HEK293T (cell line): ENCODE measurements around the gene RGP1.

Experiments used
- L3MBTL2 ChIP-seq: fragments of 450-650 bp; conservative IDR thresholded peaks from 2 replicates; pipeline ENCODE4 v1.6.1; 2016; ENCODE audit warnings: mild to moderate bottlenecking
- PKNOX1 ChIP-seq: fragments of 450-650 bp; IDR thresholded peaks from 2 replicates; pipeline ENCODE4 v1.6.1; 2016
- SUZ12 ChIP-seq: fragments of 450-650 bp; IDR thresholded peaks from 2 replicates; pipeline ENCODE4 v1.6.1; 2016; ENCODE audit warnings: mild to moderate bottlenecking

DNA sequence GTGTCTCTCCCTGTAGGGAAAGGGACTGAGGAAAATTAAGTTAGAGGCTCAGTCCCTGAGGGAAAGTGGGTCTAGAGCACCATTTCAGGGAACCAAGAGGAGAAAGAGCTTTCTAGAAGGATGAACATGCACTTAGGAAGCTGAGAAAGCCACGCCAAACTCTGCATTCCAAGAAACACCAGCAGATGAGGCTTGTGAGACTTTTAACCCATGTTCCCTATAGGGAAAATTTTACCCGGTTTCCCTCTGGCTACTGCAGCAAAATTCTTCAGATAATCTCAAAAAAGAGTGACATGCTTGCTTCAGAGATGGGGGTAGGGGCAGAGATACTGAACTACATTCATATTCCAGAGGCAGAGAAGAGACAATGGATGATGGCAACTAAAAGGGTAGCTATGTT is 25.7 kb upstream of the RGP1 start:
- no peak for TF ChIP-seq PKNOX1
- no peak for TF ChIP-seq SUZ12
- no peak for TF ChIP-seq L3MBTL2
